Effector CD8-positive, alpha-beta T cell (primary cell): ENCODE data around the gene CDK8.
A peak's percentile ranks its signal among the peaks of the same experiment; 100 is the strongest.
"Not testable (repeated sequence)": the region's sequence is repeated elsewhere in the genome, so short reads cannot be mapped to it uniquely, and the experiment has no call there.

Experiments
- DNase-seq: peaks from one replicate; lab custom pipeline; 2025; lab: John Stamatoyannopoulos, UW

Gene CDK8

GRCh38 chr13:26253262-26253786 lies 605 bp upstream of the CDK8 start:
- no peak for DNase-seq

GRCh38 chr13:26254583-26255111 lies 718 bp downstream of the CDK8 start:
- peak; percentile 29 for DNase-seq

GRCh38 chr13:26255115-26255514 lies 1.2 kb downstream of the CDK8 start:
- no peak for DNase-seq

- DNase-seq = no peak
Measured at GRCh38 chr13:26255691-26256277, 1.9 kb downstream of the CDK8 start.

GRCh38 chr13:26257049-26257448 lies 3.1 kb downstream of the CDK8 start:
- no peak for DNase-seq

GRCh38 chr13:26259634-26260033 lies 5.7 kb downstream of the CDK8 start:
- DNase-seq = no peak

GRCh38 chr13:26262156-26262555 lies 8.2 kb downstream of the CDK8 start:
- no peak for DNase-seq

GRCh38 chr13:26266311-26266710 lies 12.4 kb downstream of the CDK8 start:
- DNase-seq = no peak

GRCh38 chr13:26270707-26271106 lies 16.8 kb downstream of the CDK8 start:
- no peak for DNase-seq

GRCh38 chr13:26272621-26273020 lies 18.7 kb downstream of the CDK8 start:
- DNase-seq = no peak

GRCh38 chr13:26280295-26280694 lies 26.4 kb downstream of the CDK8 start:
- no peak for DNase-seq

GRCh38 chr13:26280822-26281221 lies 26.9 kb downstream of the CDK8 start:
- DNase-seq = no peak

- DNase-seq = not testable (repeated sequence)
Measured at GRCh38 chr13:26285911-26286310, 32.0 kb downstream of the CDK8 start.

GRCh38 chr13:26288838-26289237 lies 34.9 kb downstream of the CDK8 start:
- not testable (repeated sequence) for DNase-seq

- DNase-seq = no peak
Measured at GRCh38 chr13:26295812-26296211, 41.9 kb downstream of the CDK8 start.

GRCh38 chr13:26299168-26299750 lies 45.3 kb downstream of the CDK8 start:
- DNase-seq = no peak

GRCh38 chr13:26300140-26300539 lies 46.2 kb downstream of the CDK8 start:
- no peak for DNase-seq

- DNase-seq = no peak
Measured at GRCh38 chr13:26305676-26306075, 51.7 kb downstream of the CDK8 start.

- no peak for DNase-seq
Measured at GRCh38 chr13:26307701-26308100, 53.8 kb downstream of the CDK8 start.

GRCh38 chr13:26308250-26308649 lies 54.3 kb downstream of the CDK8 start:
- DNase-seq = no peak

GRCh38 chr13:26308836-26309235 lies 54.9 kb downstream of the CDK8 start:
- no peak for DNase-seq

GRCh38 chr13:26310003-26310402 lies 56.1 kb downstream of the CDK8 start:
- DNase-seq = no peak

GRCh38 chr13:26310470-26310869 lies 56.5 kb downstream of the CDK8 start:
- DNase-seq = no peak

- not testable (repeated sequence) for DNase-seq
Measured at GRCh38 chr13:26312019-26312418, 58.1 kb downstream of the CDK8 start.
